Calu3 (cell line): ENCODE results near the gene TBC1D21. TPM values are rescaled to one million over a fixed set of nuclear protein-coding genes. Genes with fewer than 3 reads are reported as not detected.

Experiments used
- BruUV-seq: library from RNA; stranded (reverse); fragments of 400-500 nt; replicated peaks from 2 replicates; lab custom pipeline; 2021; lab: Mats Ljungman, UMichigan
- CTCF ChIA-PET: fragments of 300-600 bp; sonication (Branson Sonifier 250); formaldehyde crosslinking; loops from one replicate; lab custom pipeline; 2022; ENCODE audit warnings: antibody characterized with exemption; lab: Charles Lee
- DNase-seq: peaks from one replicate; pipeline ENCODE4 v3.0.0; 2022
- H3K27ac Mint-ChIP-seq: one replicate; pipeline ENCODE4 v1.8.0; 2022; ENCODE audit warnings: mixed read lengths; ENCODE audit not compliant: unreplicated experiment
- H3K27me3 Mint-ChIP-seq: one replicate; pipeline ENCODE4 v1.8.0; 2022; ENCODE audit warnings: mixed read lengths; ENCODE audit not compliant: unreplicated experiment
- H3K36me3 Mint-ChIP-seq: one replicate; pipeline ENCODE4 v1.8.0; 2022; ENCODE audit warnings: mild to moderate bottlenecking, moderate library complexity, mixed read lengths; ENCODE audit not compliant: insufficient read depth, unreplicated experiment
- H3K4me1 Mint-ChIP-seq: one replicate; pipeline ENCODE4 v1.8.0; 2022; ENCODE audit warnings: mild to moderate bottlenecking, low read depth, mixed read lengths; ENCODE audit not compliant: unreplicated experiment
- H3K4me3 Mint-ChIP-seq: one replicate; pipeline ENCODE4 v1.8.0; 2022; ENCODE audit warnings: mild to moderate bottlenecking, low read depth, moderate library complexity, mixed read lengths; ENCODE audit not compliant: unreplicated experiment
- H3K9me3 Mint-ChIP-seq: one replicate; pipeline ENCODE4 v1.8.0; 2022; ENCODE audit warnings: low read depth, mixed read lengths; ENCODE audit not compliant: unreplicated experiment
- intact Hi-C: fragments of 100-400 bp; cut with micrococcal nuclease; formaldehyde crosslinking; loops from one replicate; pipeline ENCODE4 v1.10.0; 2022; ENCODE audit not compliant: unreplicated experiment
- total RNA-seq: library from RNA; stranded (reverse); gene quantifications from 2 replicates; pipeline ENCODE4 v1.2.3, GENCODE V29; 2022
- TF ChIP-seq, protein P1 (sequence below): fragments of 200-600 bp; IDR thresholded peaks from one replicate; pipeline ENCODE4 v1.8.0; 2022; ENCODE audit warnings: antibody characterized with exemption; ENCODE audit not compliant: unreplicated experiment

Gene TBC1D21
- total RNA-seq, 1 experiment from 2014 or later, result not detected

DNA sequence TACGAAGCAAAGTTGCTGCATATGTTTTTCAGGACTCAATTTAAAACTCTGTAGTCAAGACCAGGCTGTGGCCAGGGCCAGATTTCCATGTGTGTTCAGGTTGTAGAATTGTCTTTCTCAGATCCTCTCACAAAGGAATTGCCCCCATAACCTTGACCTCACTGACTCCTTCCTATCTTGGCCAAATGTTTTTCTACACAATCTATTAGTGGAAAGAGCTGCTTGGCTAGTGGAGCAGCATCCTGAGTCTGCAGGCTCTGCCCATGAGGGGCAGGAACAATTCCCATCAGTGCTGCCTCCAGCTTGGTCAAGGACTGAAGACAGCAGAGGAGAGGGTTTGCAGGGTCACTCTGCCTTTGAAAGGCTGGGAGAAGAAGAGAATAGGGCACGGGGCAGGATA, 6.9 kb upstream of the TBC1D21 start:
- no peak for DNase-seq
- H3K27ac Mint-ChIP-seq, result no peak overlapping the region
- H3K4me3 Mint-ChIP-seq, result no peak overlapping the region
- H3K9me3 Mint-ChIP-seq, result no peaks in the 10 kb centered on the region
- peaks cover 93% of the 10 kb centered on the region for H3K27me3 Mint-ChIP-seq
- H3K4me1 Mint-ChIP-seq, result peaks cover 8% of the 10 kb centered on the region
- no peaks in the 10 kb centered on the region for H3K36me3 Mint-ChIP-seq
- intact Hi-C loops, result no loop called here
- no TSS peak for BruUV-seq
- CTCF ChIA-PET, result interaction anchor here (2.4 kb wide), 1 partner anchor 9 kb away, joined by 6 read pairs; no protein-coding TSS in a partner anchor
- TF ChIP-seq, protein P1, sequence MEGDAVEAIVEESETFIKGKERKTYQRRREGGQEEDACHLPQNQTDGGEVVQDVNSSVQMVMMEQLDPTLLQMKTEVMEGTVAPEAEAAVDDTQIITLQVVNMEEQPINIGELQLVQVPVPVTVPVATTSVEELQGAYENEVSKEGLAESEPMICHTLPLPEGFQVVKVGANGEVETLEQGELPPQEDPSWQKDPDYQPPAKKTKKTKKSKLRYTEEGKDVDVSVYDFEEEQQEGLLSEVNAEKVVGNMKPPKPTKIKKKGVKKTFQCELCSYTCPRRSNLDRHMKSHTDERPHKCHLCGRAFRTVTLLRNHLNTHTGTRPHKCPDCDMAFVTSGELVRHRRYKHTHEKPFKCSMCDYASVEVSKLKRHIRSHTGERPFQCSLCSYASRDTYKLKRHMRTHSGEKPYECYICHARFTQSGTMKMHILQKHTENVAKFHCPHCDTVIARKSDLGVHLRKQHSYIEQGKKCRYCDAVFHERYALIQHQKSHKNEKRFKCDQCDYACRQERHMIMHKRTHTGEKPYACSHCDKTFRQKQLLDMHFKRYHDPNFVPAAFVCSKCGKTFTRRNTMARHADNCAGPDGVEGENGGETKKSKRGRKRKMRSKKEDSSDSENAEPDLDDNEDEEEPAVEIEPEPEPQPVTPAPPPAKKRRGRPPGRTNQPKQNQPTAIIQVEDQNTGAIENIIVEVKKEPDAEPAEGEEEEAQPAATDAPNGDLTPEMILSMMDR, result no peak

DNA sequence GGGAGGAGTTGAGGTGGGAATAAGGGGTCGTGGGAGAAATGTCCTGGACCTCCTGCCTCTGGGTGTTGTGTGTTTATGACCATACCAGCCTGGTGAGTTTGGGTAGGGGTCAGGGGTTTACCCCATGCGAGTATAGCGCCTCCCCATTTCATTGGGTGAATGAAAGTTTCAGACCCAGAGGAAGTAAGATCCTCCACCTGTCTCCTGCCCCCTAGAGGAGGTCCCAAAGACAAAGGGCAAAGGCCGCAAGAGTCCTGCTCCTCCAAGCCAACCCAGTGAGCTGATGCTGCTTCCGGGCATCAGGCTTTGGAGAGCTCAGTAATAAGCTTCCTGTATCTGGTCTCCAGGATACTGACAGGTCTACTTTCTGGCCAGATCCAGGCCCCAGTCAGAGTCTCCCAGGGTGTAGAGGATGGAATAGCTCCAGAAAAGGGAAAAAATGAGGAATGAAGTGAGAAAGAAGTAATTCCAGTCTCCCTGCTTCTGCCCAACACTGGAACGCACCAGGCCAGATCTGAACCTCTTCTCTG, 6.4 kb upstream of the TBC1D21 start:
- Mint-ChIP-seq H3K4me1 (peaks cover 8% of the 10 kb centered on the region), H3K4me3 (no peak overlapping the region), H3K9me3 (no peaks in the 10 kb centered on the region), H3K36me3 (no peaks in the 10 kb centered on the region), H3K27ac (no peak overlapping the region), H3K27me3 (peaks cover 98% of the 10 kb centered on the region)
- no peak for DNase-seq
- CTCF ChIA-PET, result interaction anchor here (0.7 to 2.4 kb wide), 2 partner anchors 10 to 23 kb away, joined by 4 to 6 read pairs; no protein-coding TSS in a partner anchor
- BruUV-seq, result no TSS peak
- intact Hi-C loops, result no loop called here
- TF ChIP-seq, protein P1, result no peak

DNA sequence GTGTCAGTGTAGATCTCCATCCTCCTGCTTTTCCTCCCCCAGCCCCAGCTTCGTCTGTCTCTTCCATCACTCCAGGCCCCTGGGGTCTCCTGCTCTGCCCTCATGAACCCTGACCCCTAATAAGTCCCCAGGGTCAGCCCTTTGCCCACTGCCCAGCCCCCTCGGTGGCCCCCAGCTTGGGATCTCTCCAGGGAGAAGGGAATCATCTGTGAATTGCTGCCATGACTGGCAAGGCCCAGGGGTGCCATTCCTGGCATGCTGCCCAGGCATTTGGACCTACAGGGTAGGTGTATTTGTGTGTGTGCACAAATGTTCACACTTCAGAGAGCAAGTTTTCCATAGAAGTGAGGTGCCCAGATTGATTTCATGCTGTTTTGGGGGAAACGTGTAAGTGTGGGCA, 5.9 kb upstream of the TBC1D21 start:
- DNase-seq, result no peak
- CTCF ChIA-PET, result interaction anchor here (0.7 kb wide), 1 partner anchor 22 kb away, joined by 4 read pairs; no protein-coding TSS in a partner anchor
- H3K27ac Mint-ChIP-seq, result no peak overlapping the region
- BruUV-seq, result no TSS peak
- intact Hi-C loops, result no loop called here
- peaks cover 2% of the 10 kb centered on the region for H3K9me3 Mint-ChIP-seq
- TF ChIP-seq, protein P1, result no peak
- peaks cover 100% of the 10 kb centered on the region for H3K27me3 Mint-ChIP-seq
- peaks cover 8% of the 10 kb centered on the region for H3K4me1 Mint-ChIP-seq
- H3K4me3 Mint-ChIP-seq, result no peak overlapping the region
- H3K36me3 Mint-ChIP-seq, result no peaks in the 10 kb centered on the region

DNA sequence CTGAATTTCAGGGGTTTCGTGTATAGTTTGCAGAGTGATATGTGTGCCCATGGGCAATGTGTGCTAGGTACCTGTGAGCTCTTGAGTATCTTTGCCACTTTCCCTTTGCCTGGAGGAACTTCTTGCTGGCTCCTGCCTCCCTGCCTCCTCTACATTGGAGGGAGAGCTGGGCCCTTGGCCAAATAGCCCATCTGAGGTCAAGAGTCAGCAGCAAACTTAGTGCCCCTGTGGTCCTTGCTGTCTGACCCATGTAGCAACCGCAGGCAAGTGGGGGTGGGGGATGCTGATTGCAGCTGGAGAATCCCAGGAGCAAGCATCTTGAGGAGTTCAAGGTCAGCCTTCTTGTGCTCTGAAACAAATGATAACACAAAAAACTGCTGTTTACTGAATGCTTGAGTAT, 5.4 kb upstream of the TBC1D21 start:
- H3K4me3 Mint-ChIP-seq, result no peak overlapping the region
- H3K9me3 Mint-ChIP-seq, result peaks cover 3% of the 10 kb centered on the region
- H3K27ac Mint-ChIP-seq, result no peak overlapping the region
- H3K36me3 Mint-ChIP-seq, result no peaks in the 10 kb centered on the region
- peaks cover 8% of the 10 kb centered on the region for H3K4me1 Mint-ChIP-seq
- peaks cover 100% of the 10 kb centered on the region for H3K27me3 Mint-ChIP-seq
- TF ChIP-seq, protein P1, result no peak
- BruUV-seq, result no TSS peak
- CTCF ChIA-PET, result no interaction called here
- DNase-seq, result no peak
- intact Hi-C loops, result no loop called here
